Measurements from ENCODE around the gene KMT2B.

- TF ChIP-seq CTCF (IDR thresholded peaks at IDR 0.05) = no peak
- TF ChIP-seq POLR2A (IDR thresholded peaks at IDR 0.05) = no peak
These were observed 24.4 kb upstream of the KMT2B start for GRCh38 chr19:35693422-35693821.
